SU-DHL-6 (cell line): Measurements from ENCODE around the gene SEC11C.
A peak's percentile ranks its signal among the peaks of the same experiment; 100 is the strongest.
"Not testable (repeated sequence)": the region's sequence is repeated elsewhere in the genome, so short reads cannot be mapped to it uniquely, and the experiment has no call there.

Source experiments
- H2AFZ ChIP-seq: fragments of 200-600 bp; sonication (generic); 2 replicates; pipeline ENCODE4 v1.6.1; 2014; ENCODE audit warnings: low read depth, mild to moderate bottlenecking, moderate library complexity, mixed read lengths, antibody characterized with exemption, low read length; ENCODE audit not compliant: severe bottlenecking
- H3F3A ChIP-seq: fragments of 200-600 bp; shearing (Covaris generic); 2 replicates; pipeline ENCODE4 v1.6.0; 2016; ENCODE audit warnings: antibody characterized with exemption, mild to moderate bottlenecking; ENCODE audit not compliant: insufficient read depth
- H3K27ac ChIP-seq: fragments of 200-600 bp; sonication (generic); 2 replicates; pipeline ENCODE4 v1.5.1; 2016; ENCODE audit warnings: low read depth, mild to moderate bottlenecking, low read length, moderate library complexity, mixed read lengths
- H3K27me3 ChIP-seq: fragments of 200-600 bp; sonication (generic), shearing (Covaris generic); 2 replicates; pipeline ENCODE4 v1.6.0; 2014; ENCODE audit warnings: mild to moderate bottlenecking, low read length
- H3K36me3 ChIP-seq: fragments of 200-600 bp; sonication (generic); 2 replicates; pipeline ENCODE4 v1.6.1; 2014; ENCODE audit warnings: mild to moderate bottlenecking, low read length, mixed read lengths
- H3K4me2 ChIP-seq: fragments of 300-600, 200-600 bp; shearing (Covaris generic), sonication (generic); 2 replicates; pipeline ENCODE4 v1.6.0; 2014; ENCODE audit warnings: low read length, low read depth, mild to moderate bottlenecking; ENCODE audit not compliant: poor library complexity, severe bottlenecking
- H3K4me3 ChIP-seq: fragments of 200-600 bp; sonication (generic); 2 replicates; pipeline ENCODE4 v1.5.1; 2014; ENCODE audit warnings: antibody characterized with exemption, low read length, mild to moderate bottlenecking, mixed read lengths; ENCODE audit not compliant: insufficient read depth, poor library complexity, severe bottlenecking
- H3K79me2 ChIP-seq: fragments of 200-600 bp; sonication (generic); 2 replicates; pipeline ENCODE4 v1.6.1; 2014; ENCODE audit warnings: mild to moderate bottlenecking, low read length, moderate library complexity; ENCODE audit not compliant: insufficient read depth
- H3K9ac ChIP-seq: fragments of 200-600 bp; sonication (generic); 2 replicates; pipeline ENCODE4 v1.7.0; 2014; ENCODE audit warnings: mild to moderate bottlenecking, low read length
- H3K9me2 ChIP-seq: fragments of 200-600 bp; sonication (generic); replicated peaks from 2 replicates; pipeline ENCODE4 v1.6.1; 2014; ENCODE audit warnings: low read length; ENCODE audit not compliant: insufficient read depth
- H3K9me3 ChIP-seq: fragments of 200-600 bp; sonication (generic); 2 replicates; pipeline ENCODE4 v1.6.1; 2014; ENCODE audit warnings: low read length, mixed read lengths; ENCODE audit not compliant: insufficient read depth
- H4K20me1 ChIP-seq: fragments of 200-600 bp; sonication (generic); 2 replicates; pipeline ENCODE4 v1.6.1; 2014; ENCODE audit warnings: low read depth, mild to moderate bottlenecking, antibody characterized with exemption, low read length, moderate library complexity, mixed read lengths
- EZH2phosphoT487 ChIP-seq: fragments of 200-600 bp; sonication (generic), shearing (Covaris generic); conservative IDR thresholded peaks from 2 replicates; pipeline ENCODE4 v1.6.1; 2018; ENCODE audit warnings: mild to moderate bottlenecking, antibody characterized with exemption, low read length, moderate library complexity, mixed read lengths
- TF ChIP-seq, protein P1 (sequence below): fragments of 200-600 bp; sonication (generic); IDR thresholded peaks from one replicate; pipeline ENCODE4 v1.5.1; 2017; ENCODE audit warnings: antibody characterized with exemption, mild to moderate bottlenecking, low read length, moderate library complexity; ENCODE audit not compliant: insufficient read depth, poor library complexity, severe bottlenecking

The SEC11C gene

DNA sequence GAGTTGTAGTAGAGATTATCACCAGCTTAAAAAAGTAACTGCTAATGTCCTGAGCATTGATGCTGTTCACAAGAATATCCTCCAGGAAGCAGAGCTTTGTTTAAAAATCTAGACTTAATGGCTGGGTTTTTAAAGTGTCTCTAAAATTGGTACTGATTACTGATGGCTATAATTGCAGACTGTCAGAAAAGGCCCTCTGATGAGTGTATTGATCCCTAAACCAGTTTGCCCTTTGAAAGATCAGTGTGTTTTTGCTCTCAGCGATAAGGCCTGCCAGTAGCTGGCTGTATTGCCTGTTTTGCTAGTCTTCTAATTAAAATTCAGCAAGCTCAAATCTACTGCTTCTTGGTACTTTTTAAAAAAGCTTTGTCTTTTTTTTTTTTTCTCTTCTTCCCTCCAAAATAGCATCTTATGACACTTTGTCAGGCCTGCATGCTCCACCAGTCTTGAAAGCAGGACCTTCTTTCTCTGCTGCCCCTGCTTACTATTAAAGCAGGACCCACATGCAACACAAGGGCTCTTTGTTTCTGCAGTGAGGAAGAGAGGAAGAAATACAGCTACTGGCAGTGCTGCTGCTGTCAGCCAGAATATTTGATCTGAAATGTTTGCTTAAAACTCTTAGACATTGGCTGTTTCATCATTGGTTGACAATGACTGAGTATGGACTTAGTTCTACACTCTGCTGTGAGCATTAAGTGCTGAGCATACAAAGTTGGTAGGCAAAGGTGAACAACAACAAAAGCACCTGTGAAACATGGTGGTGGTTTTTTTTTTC is 1.8 kb downstream of the SEC11C start:
- Histone ChIP-seq H3K36me3 (no peaks in the 10 kb centered on the region; the same call in 1 of the 2 replicates), H3K9me2 (no peaks in the 10 kb centered on the region), H2AFZ (no peak overlapping the region), H3K9ac (no peak overlapping the region), H3F3A (no peaks in the 10 kb centered on the region), H3K27me3 (no peaks in the 10 kb centered on the region), H3K4me3 (no peak overlapping the region), H3K4me2 (peak overlapping the region; percentile 67), H3K79me2 (peaks cover 52% of the 10 kb centered on the region), H3K9me3 (peaks cover 9% of the 10 kb centered on the region; the same call in 1 of the 2 replicates), H4K20me1 (no peaks in the 10 kb centered on the region; the same call in 1 of the 2 replicates), H3K27ac (no peak overlapping the region)
- TF ChIP-seq EZH2phosphoT487 = no peak
- TF ChIP-seq, protein P1, sequence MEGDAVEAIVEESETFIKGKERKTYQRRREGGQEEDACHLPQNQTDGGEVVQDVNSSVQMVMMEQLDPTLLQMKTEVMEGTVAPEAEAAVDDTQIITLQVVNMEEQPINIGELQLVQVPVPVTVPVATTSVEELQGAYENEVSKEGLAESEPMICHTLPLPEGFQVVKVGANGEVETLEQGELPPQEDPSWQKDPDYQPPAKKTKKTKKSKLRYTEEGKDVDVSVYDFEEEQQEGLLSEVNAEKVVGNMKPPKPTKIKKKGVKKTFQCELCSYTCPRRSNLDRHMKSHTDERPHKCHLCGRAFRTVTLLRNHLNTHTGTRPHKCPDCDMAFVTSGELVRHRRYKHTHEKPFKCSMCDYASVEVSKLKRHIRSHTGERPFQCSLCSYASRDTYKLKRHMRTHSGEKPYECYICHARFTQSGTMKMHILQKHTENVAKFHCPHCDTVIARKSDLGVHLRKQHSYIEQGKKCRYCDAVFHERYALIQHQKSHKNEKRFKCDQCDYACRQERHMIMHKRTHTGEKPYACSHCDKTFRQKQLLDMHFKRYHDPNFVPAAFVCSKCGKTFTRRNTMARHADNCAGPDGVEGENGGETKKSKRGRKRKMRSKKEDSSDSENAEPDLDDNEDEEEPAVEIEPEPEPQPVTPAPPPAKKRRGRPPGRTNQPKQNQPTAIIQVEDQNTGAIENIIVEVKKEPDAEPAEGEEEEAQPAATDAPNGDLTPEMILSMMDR = no peak

DNA sequence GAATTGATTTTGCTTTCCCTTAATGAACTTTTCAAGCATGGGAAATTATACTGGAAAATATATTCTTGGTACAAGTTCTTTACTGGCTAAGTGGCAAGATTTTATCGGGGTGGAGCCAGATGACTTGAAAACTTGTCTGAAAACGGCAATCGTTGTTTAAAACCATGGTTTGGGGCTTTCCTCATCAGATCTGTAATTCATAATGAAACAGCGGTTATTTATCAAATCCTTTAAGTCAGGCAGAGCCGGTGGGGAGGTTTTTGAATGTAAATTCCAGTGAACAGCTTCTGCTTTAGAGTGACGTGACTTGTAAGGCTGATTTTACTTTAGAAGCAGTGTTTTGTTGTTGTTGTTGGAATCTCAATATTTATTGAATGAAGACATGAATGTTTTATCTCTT is 2.6 kb downstream of the SEC11C start:
- Histone ChIP-seq H3K4me2 (no peak overlapping the region), H3F3A (no peaks in the 10 kb centered on the region), H3K9me2 (no peaks in the 10 kb centered on the region), H4K20me1 (no peaks in the 10 kb centered on the region; the same call in 1 of the 2 replicates), H3K9me3 (peaks cover 9% of the 10 kb centered on the region; the same call in 1 of the 2 replicates), H3K27me3 (no peaks in the 10 kb centered on the region), H3K9ac (no peak overlapping the region), H3K4me3 (no peak overlapping the region), H2AFZ (no peak overlapping the region), H3K79me2 (peaks cover 52% of the 10 kb centered on the region), H3K36me3 (no peaks in the 10 kb centered on the region; the same call in 1 of the 2 replicates), H3K27ac (no peak overlapping the region)
- TF ChIP-seq, protein P1 = no peak
- no peak for TF ChIP-seq EZH2phosphoT487

DNA sequence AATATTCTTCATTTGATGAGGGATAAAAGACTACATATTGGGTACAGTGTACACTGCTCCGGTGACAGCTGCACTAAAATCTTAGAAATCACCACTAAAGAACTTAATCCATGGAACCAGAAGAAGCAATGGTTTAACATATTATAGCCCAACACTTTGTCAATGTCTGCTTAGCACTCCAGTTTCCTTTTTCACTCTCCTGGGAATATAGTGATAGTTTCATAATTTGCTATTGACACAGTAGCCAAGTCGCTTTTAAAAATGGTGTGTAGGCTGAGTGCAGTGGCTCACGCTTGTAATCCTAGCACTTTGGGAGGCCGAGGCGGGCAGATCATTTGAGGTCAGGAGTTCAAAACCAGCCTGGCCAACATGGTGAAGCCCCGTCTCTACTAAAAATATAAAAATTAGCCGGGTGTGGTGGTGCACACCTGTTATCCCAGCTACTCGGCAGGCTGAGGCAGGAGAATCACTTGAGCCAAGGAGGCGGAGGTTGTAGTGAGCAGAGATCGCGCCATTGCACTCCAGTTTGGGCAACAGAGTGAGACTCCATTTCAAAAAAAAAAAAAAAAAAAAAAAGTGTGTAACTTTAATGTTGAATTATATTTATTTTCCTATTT is 3.2 kb downstream of the SEC11C start:
- not testable (repeated sequence) for H3K27ac ChIP-seq, H3K9me3 ChIP-seq, H3K4me2 ChIP-seq, H2AFZ ChIP-seq, H3K9me2 ChIP-seq, H3K27me3 ChIP-seq, H3K36me3 ChIP-seq, H3F3A ChIP-seq, H3K4me3 ChIP-seq, H3K9ac ChIP-seq, H4K20me1 ChIP-seq
- peaks cover 52% of the 10 kb centered on the region for H3K79me2 ChIP-seq

DNA sequence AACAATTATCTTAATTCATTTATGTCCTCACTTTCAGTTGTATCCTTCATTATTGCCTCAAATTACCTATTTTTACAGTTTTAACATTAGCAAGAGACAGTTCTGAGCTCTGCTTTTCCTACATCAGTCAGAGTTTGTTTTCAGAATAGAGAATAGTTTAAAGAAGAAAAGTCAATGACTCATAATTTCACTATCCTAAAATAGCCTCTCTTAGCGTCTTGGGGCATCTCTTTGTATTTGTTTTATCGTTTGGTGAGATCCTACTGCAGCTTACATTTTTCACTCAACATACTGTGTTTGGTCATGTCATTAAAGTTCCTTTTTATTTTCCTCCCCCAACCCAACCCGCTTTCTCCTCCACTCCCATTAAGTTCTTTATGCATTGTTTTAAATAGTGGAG is 3.8 kb downstream of the SEC11C start:
- H3K27ac ChIP-seq = no peak overlapping the region
- no peak overlapping the region for H3K4me2 ChIP-seq
- H3K79me2 ChIP-seq = peaks cover 52% of the 10 kb centered on the region
- no peaks in the 10 kb centered on the region; the same call in 1 of the 2 replicates for H4K20me1 ChIP-seq
- no peak overlapping the region for H3K4me3 ChIP-seq
- no peaks in the 10 kb centered on the region for H3K9me2 ChIP-seq
- no peaks in the 10 kb centered on the region for H3K27me3 ChIP-seq
- H2AFZ ChIP-seq = no peak overlapping the region
- H3F3A ChIP-seq = no peaks in the 10 kb centered on the region
- no peak overlapping the region for H3K9ac ChIP-seq
- TF ChIP-seq, protein P1 = no peak
- TF ChIP-seq EZH2phosphoT487 = no peak
- H3K36me3 ChIP-seq = no peaks in the 10 kb centered on the region; the same call in 1 of the 2 replicates
- H3K9me3 ChIP-seq = peaks cover 6% of the 10 kb centered on the region; the same call in 1 of the 2 replicates
